Uterus (tissue), 4 donors: ENCODE measurements around the gene MESD. TPM values are rescaled to one million over a fixed set of nuclear protein-coding genes. Genes with fewer than 3 reads are reported as not detected.

Source experiments
- DNase-seq, 2 donors: peaks; one replicate each; pipeline ENCODE4 v3.0.0-alpha.2; 2019 to 2020
- H3K27ac ChIP-seq, 2 donors: fragments of 200-600 bp; sonication (generic); 1 replicate in 1 of 2; 2 replicates in 1 of 2; pipeline ENCODE4 v1.5.1; 2016 to 2018
- H3K27me3 ChIP-seq, 2 donors: fragments of 200-600 bp; sonication (generic); one replicate each; pipeline ENCODE4 v1.5.1; 2018 to 2019; ENCODE audit warnings: control low read depth in 1 of 2
- H3K36me3 ChIP-seq, 2 donors: fragments of 200-600 bp; sonication (generic); one replicate each; pipeline ENCODE4 v1.5.1; 2019; ENCODE audit warnings: control low read depth in 1 of 2
- H3K4me1 ChIP-seq, 2 donors: fragments of 200-600 bp; sonication (generic); one replicate each; pipeline ENCODE4 v1.5.1; 2018 to 2019; ENCODE audit warnings: control low read depth in 1 of 2
- H3K4me3 ChIP-seq, 2 donors: fragments of 200-600 bp; sonication (generic); 1 replicate in 1 of 2; 2 replicates in 1 of 2; pipeline ENCODE4 v1.5.1; 2018 to 2019; ENCODE audit warnings: mild to moderate bottlenecking in 1 of 2
- H3K9me3 ChIP-seq, 2 donors: fragments of 200-600 bp; sonication (generic); one replicate each; pipeline ENCODE4 v1.5.1; 2019; ENCODE audit warnings: control low read depth in 1 of 2
- CTCF ChIP-seq, 4 experiments: fragments of 200-600 bp in 2 of 4; fragments of 450-650 bp in 2 of 4; sonication (generic) in 2 of 4; IDR thresholded peaks; one replicate each; pipeline ENCODE4 v1.5.1; 2016 to 2019; ENCODE audit warnings: antibody characterized with exemption in 4 of 4, mild to moderate bottlenecking in 2 of 4, moderate library complexity in 1 of 4
- POLR2A ChIP-seq, 2 donors: fragments of 450-650 bp; IDR thresholded peaks; one replicate each; pipeline ENCODE4 v1.6.1; 2016; ENCODE audit warnings: antibody characterized with exemption in 2 of 2, mild to moderate bottlenecking in 1 of 2, moderate library complexity in 1 of 2
- intact Hi-C: fragments of 100-400 bp; cut with DNase I; formaldehyde crosslinking; loops from one replicate; pipeline ENCODE4 v1.15.1; 2023; ENCODE audit warnings: low total_unique reads
- total RNA-seq, 4 donors: library from RNA; depleted of rRNA in 3 of 4; stranded (reverse); fragments of >200 nt in 3 of 4; gene quantifications; one replicate each; pipeline versions ENCODE4 v1.1.0 to v1.2.4, GENCODE V29; 2014 to 2023
- donor health status: DM: yes; HTN: yes; CAD: no.

MESD gene
- total RNA-seq, 4 donors from 2014 or later = 23.6 to 48.7 (median 27.7) TPM

GRCh38 chr15:81015621-81016488, 26.2 kb upstream of the MESD start:
- H3K4me3 ChIP-seq = no peak overlapping the region
- H3K27ac ChIP-seq = no peak overlapping the region
- no peaks in the 10 kb centered on the region for H3K4me1 ChIP-seq
- TF ChIP-seq CTCF (IDR thresholded peaks at IDR 0.05) = no peak
- no peak for TF ChIP-seq POLR2A (IDR thresholded peaks at IDR 0.05)
- intact Hi-C loops = no loop called here
- no peaks in the 10 kb centered on the region for H3K9me3 ChIP-seq
- H3K36me3 ChIP-seq = no peaks in the 10 kb centered on the region
- H3K27me3 ChIP-seq = no peaks in the 10 kb centered on the region
- no peak for DNase-seq

- H3K9me3 ChIP-seq = no peaks in the 10 kb centered on the region
- H3K27ac ChIP-seq = no peak overlapping the region
- H3K4me3 ChIP-seq = no peak overlapping the region
- no peaks in the 10 kb centered on the region for H3K4me1 ChIP-seq
- intact Hi-C loops = no loop called here
- H3K36me3 ChIP-seq = no peaks in the 10 kb centered on the region
- TF ChIP-seq CTCF (IDR thresholded peaks at IDR 0.05) (no peak), POLR2A (IDR thresholded peaks at IDR 0.05) (no peak)
- H3K27me3 ChIP-seq = no peaks in the 10 kb centered on the region
- no peak for DNase-seq
Measured at GRCh38 chr15:81014446-81015093, 25.0 kb upstream of the MESD start.

- H3K27ac ChIP-seq = no peak overlapping the region
- H3K4me3 ChIP-seq = no peak overlapping the region
- H3K4me1 ChIP-seq = no peaks in the 10 kb centered on the region
- no peak for TF ChIP-seq POLR2A (IDR thresholded peaks at IDR 0.05)
- TF ChIP-seq CTCF (IDR thresholded peaks at IDR 0.05) = no peak
- H3K9me3 ChIP-seq = no peaks in the 10 kb centered on the region
- no peaks in the 10 kb centered on the region for H3K36me3 ChIP-seq
- H3K27me3 ChIP-seq = no peaks in the 10 kb centered on the region
- no peak for DNase-seq
- intact Hi-C loops = no loop called here
Measured at GRCh38 chr15:81013396-81013929, 23.8 kb upstream of the MESD start.

GRCh38 chr15:81012588-81012987, 23.0 kb upstream of the MESD start:
- no peaks in the 10 kb centered on the region for H3K9me3 ChIP-seq
- H3K27ac ChIP-seq = no peak overlapping the region
- intact Hi-C loops = no loop called here
- DNase-seq = no peak
- TF ChIP-seq CTCF (IDR thresholded peaks at IDR 0.05) = no peak
- no peak for TF ChIP-seq POLR2A (IDR thresholded peaks at IDR 0.05)
- no peaks in the 10 kb centered on the region for H3K36me3 ChIP-seq
- H3K27me3 ChIP-seq = no peaks in the 10 kb centered on the region
- no peaks in the 10 kb centered on the region for H3K4me1 ChIP-seq
- H3K4me3 ChIP-seq = no peak overlapping the region

- Histone ChIP-seq H3K27ac (no peak overlapping the region), H3K36me3 (no peaks in the 10 kb centered on the region), H3K4me3 (no peak overlapping the region), H3K9me3 (no peaks in the 10 kb centered on the region), H3K4me1 (no peaks in the 10 kb centered on the region), H3K27me3 (no peaks in the 10 kb centered on the region)
- no peak for TF ChIP-seq POLR2A (IDR thresholded peaks at IDR 0.05)
- TF ChIP-seq CTCF (IDR thresholded peaks at IDR 0.05) = no peak
- no peak for DNase-seq
- intact Hi-C loops = no loop called here
Measured at GRCh38 chr15:81011593-81011992, 22.0 kb upstream of the MESD start.
